Astrocyte (in vitro differentiated cells and primary cell): ENCODE measurements around the gene TMEM63C. TPM values are rescaled to one million over a fixed set of nuclear protein-coding genes. Genes with fewer than 3 reads are reported as not detected.

Experiments
- DNase-seq: peaks from one replicate; pipeline ENCODE4 v3.0.0-alpha.2; 2010; ENCODE audit warnings: low read depth
- FAIRE-seq: peaks from 2 replicates; lab custom pipeline; 2011; peaks lifted over from hg19 to GRCh38; lab: Jason Lieb, UNC
- H2AFZ ChIP-seq: 2 replicates; pipeline ENCODE4 v1.6.0; 2012; ENCODE audit warnings: low read depth, low read length, inconsistent platforms
- H3K27ac ChIP-seq: 2 replicates; pipeline ENCODE4 v1.5.1; 2011; ENCODE audit warnings: low read depth, low read length, inconsistent platforms
- H3K27me3 ChIP-seq: 2 replicates; pipeline ENCODE4 v1.6.0; 2011; ENCODE audit warnings: low read length, inconsistent platforms; ENCODE audit not compliant: insufficient read depth
- H3K36me3 ChIP-seq: 2 replicates; pipeline ENCODE4 v1.5.1; 2011; ENCODE audit warnings: low read length, inconsistent platforms; ENCODE audit not compliant: insufficient read depth
- H3K4me1 ChIP-seq: 2 replicates; pipeline ENCODE4 v1.5.1; 2011; ENCODE audit warnings: low read length, inconsistent platforms; ENCODE audit not compliant: insufficient read depth
- H3K4me2 ChIP-seq: 2 replicates; pipeline ENCODE4 v1.6.0; 2012; ENCODE audit warnings: low read length, inconsistent platforms
- H3K4me3 ChIP-seq: 2 replicates; pipeline ENCODE4 v1.5.1; 2011; ENCODE audit warnings: low read depth, mild to moderate bottlenecking, low read length, inconsistent platforms; ENCODE audit not compliant: insufficient read depth
- H3K79me2 ChIP-seq: 2 replicates; pipeline ENCODE4 v1.6.0; 2012; ENCODE audit warnings: mild to moderate bottlenecking, low read length, inconsistent platforms; ENCODE audit not compliant: insufficient read depth
- H3K9ac ChIP-seq: 2 replicates; pipeline ENCODE4 v1.6.0; 2012; ENCODE audit warnings: mild to moderate bottlenecking, low read length, inconsistent platforms
- H3K9me3 ChIP-seq: 2 replicates; pipeline ENCODE4 v1.5.1; 2012; ENCODE audit warnings: low read depth, mild to moderate bottlenecking, low read length, inconsistent platforms; ENCODE audit not compliant: insufficient read depth
- H4K20me1 ChIP-seq: 2 replicates; pipeline ENCODE4 v1.6.0; 2012; ENCODE audit warnings: low read length, inconsistent platforms; ENCODE audit not compliant: insufficient read depth
- H3K27ac Mint-ChIP-seq: one replicate; pipeline ENCODE4 v1.8.0; 2021; ENCODE audit warnings: mild to moderate bottlenecking, mixed read lengths; ENCODE audit not compliant: unreplicated experiment
- H3K27me3 Mint-ChIP-seq: one replicate; pipeline ENCODE4 v1.8.0; 2021; ENCODE audit warnings: low read depth, mixed read lengths; ENCODE audit not compliant: unreplicated experiment
- H3K36me3 Mint-ChIP-seq: one replicate; pipeline ENCODE4 v1.8.0; 2021; ENCODE audit warnings: low read depth, mixed read lengths; ENCODE audit not compliant: unreplicated experiment
- H3K4me1 Mint-ChIP-seq: one replicate; pipeline ENCODE4 v1.8.0; 2021; ENCODE audit warnings: low read depth, mixed read lengths; ENCODE audit not compliant: unreplicated experiment
- H3K4me3 Mint-ChIP-seq: one replicate; pipeline ENCODE4 v1.8.0; 2021; ENCODE audit warnings: mild to moderate bottlenecking, moderate library complexity, mixed read lengths; ENCODE audit not compliant: unreplicated experiment
- H3K9me3 Mint-ChIP-seq: one replicate; pipeline ENCODE4 v1.8.0; 2021; ENCODE audit warnings: mild to moderate bottlenecking, mixed read lengths; ENCODE audit not compliant: unreplicated experiment
- CTCF ChIP-seq: IDR thresholded peaks from 2 replicates; pipeline ENCODE4 v1.5.1; 2011; ENCODE audit warnings: low read depth, mild to moderate bottlenecking, inconsistent platforms, low read length, moderate library complexity; ENCODE audit not compliant: insufficient read depth
- EZH2 ChIP-seq: IDR thresholded peaks from 2 replicates; pipeline ENCODE4 v1.6.1; 2012; ENCODE audit warnings: mild to moderate bottlenecking, low read length, inconsistent platforms; ENCODE audit not compliant: insufficient read depth
- total RNA-seq: library from RNA; stranded (reverse); gene quantifications from 2 replicates; pipeline ENCODE4 v1.2.1, GENCODE V29; 2021

Gene TMEM63C
- total RNA-seq, 1 donor from 2014 or later: 11.3 TPM

DNA sequence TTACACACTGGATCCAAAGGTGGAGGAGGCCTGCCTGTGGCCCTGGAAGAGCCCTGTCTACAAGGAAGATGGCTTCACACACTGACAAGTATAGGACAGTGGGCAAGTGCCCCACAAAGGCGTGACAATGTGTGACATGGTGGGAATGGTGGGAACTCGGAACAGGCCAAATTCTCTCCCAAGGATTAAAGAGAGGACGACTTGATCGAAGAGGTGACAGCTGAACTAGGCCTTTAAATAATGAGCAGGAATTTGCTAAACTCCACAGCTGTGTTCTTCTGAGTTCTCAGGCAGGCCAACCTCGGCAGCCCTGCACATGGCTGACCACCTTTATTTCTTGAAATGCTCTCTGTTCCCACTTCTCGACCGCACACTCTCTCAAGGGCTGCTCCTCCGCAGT is 115.3 kb downstream of the TMEM63C start:
- H3K27ac Mint-ChIP-seq: no peak overlapping the region
- no peak overlapping the region for H3K4me3 Mint-ChIP-seq
- Histone ChIP-seq H3K9me3 (no peaks in the 10 kb centered on the region), H3K79me2 (no peaks in the 10 kb centered on the region), H3K36me3 (peaks cover 6% of the 10 kb centered on the region), H3K4me1 (peaks cover 9% of the 10 kb centered on the region), H3K4me3 (no peak overlapping the region), H3K27me3 (no peaks in the 10 kb centered on the region), H3K4me2 (no peak overlapping the region), H2AFZ (no peak overlapping the region), H4K20me1 (no peaks in the 10 kb centered on the region), H3K27ac (no peak overlapping the region), H3K9ac (no peak overlapping the region)
- H3K4me1 Mint-ChIP-seq: peaks cover 3% of the 10 kb centered on the region
- DNase-seq (no peak), FAIRE-seq (no peak)
- TF ChIP-seq EZH2 (no peak), CTCF (no peak)
- H3K9me3 Mint-ChIP-seq: no peaks in the 10 kb centered on the region
- H3K27me3 Mint-ChIP-seq: no peaks in the 10 kb centered on the region
- peaks cover 17% of the 10 kb centered on the region for H3K36me3 Mint-ChIP-seq

DNA sequence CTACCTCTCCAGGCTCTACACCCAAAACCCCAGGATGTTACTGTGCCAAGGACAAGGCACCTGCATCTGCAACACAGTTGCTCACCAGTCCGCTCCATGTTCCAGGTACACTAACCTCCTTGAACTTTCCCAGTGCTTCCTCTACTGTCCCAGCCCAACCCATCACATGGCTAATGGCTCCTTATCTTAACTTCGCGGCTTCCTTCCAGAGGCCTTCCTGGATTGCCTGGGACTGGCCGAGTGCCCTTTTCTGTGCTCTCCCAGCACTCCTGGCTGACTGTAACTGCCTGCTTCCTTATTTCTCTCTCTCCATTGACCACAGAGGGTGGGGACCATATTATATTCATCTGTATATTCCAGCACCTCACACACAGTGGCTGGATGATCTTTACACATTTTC is 118.2 kb downstream of the TMEM63C start:
- Histone ChIP-seq H3K27me3 (no peaks in the 10 kb centered on the region), H3K4me2 (no peak overlapping the region), H2AFZ (no peak overlapping the region), H4K20me1 (no peaks in the 10 kb centered on the region), H3K36me3 (peaks cover 6% of the 10 kb centered on the region), H3K4me3 (no peak overlapping the region), H3K9ac (no peak overlapping the region), H3K79me2 (no peaks in the 10 kb centered on the region), H3K4me1 (peaks cover 38% of the 10 kb centered on the region), H3K27ac (no peak overlapping the region), H3K9me3 (no peaks in the 10 kb centered on the region)
- FAIRE-seq: no peak
- TF ChIP-seq EZH2 (no peak), CTCF (no peak)
- H3K9me3 Mint-ChIP-seq: no peaks in the 10 kb centered on the region
- peaks cover 17% of the 10 kb centered on the region for H3K36me3 Mint-ChIP-seq
- no peak overlapping the region for H3K4me3 Mint-ChIP-seq
- DNase-seq: no peak
- H3K4me1 Mint-ChIP-seq: peaks cover 25% of the 10 kb centered on the region
- no peaks in the 10 kb centered on the region for H3K27me3 Mint-ChIP-seq
- H3K27ac Mint-ChIP-seq: no peak overlapping the region

DNA sequence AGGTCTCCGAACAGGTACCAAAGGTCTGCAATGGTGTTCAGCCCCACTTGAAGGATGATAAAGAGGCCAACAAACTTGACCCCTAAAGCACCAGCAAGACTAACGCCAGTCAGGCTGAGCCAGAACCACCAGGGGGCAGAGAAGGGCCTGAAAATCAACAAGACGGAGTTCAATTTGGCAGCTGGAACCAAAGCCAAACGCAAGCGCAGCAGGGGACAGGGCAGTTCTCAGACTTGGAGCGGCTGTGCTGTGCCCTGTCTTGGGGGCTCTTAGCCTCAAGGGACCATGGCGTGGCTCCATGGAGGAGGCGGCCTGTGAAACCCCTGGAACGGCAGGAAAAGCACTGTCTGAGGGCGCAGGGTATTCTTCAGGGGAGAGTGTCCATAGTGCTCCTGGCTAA is 119.5 kb downstream of the TMEM63C start:
- Histone ChIP-seq H3K9me3 (no peaks in the 10 kb centered on the region), H2AFZ (peak overlapping the region; percentile 56), H3K4me1 (peaks cover 50% of the 10 kb centered on the region), H3K4me3 (peak overlapping the region; percentile 27), H4K20me1 (no peaks in the 10 kb centered on the region), H3K27me3 (no peaks in the 10 kb centered on the region), H3K27ac (peak overlapping the region; percentile 97), H3K36me3 (peaks cover 6% of the 10 kb centered on the region), H3K4me2 (peak overlapping the region; percentile 76), H3K9ac (peak overlapping the region; percentile 69), H3K79me2 (no peaks in the 10 kb centered on the region)
- Mint-ChIP-seq H3K36me3 (peaks cover 18% of the 10 kb centered on the region), H3K4me3 (no peak overlapping the region), H3K9me3 (no peaks in the 10 kb centered on the region), H3K4me1 (peaks cover 37% of the 10 kb centered on the region), H3K27ac (no peak overlapping the region), H3K27me3 (no peaks in the 10 kb centered on the region)
- FAIRE-seq (peak; percentile 93), DNase-seq (peak; percentile 74)
- TF ChIP-seq CTCF: peak; percentile 92
- no peak for TF ChIP-seq EZH2
